Esophagus muscularis mucosa (tissue), 4 donors: Measurements from ENCODE around the gene PSMD9. TPM values are rescaled to one million over a fixed set of nuclear protein-coding genes. Genes with fewer than 3 reads are reported as not detected.

Source experiments
- DNase-seq: peaks from one replicate; pipeline ENCODE4 v3.0.0-alpha.2; 2017; ENCODE audit errors: extremely low spot score
- H3K27ac ChIP-seq, 4 donors: fragments of 200-600 bp; sonication (generic); replicated peaks in 1 of 4; 1 replicate in 3 of 4; 2 replicates in 1 of 4; pipeline ENCODE4 v1.5.1; 2016 to 2019; ENCODE audit warnings: mild to moderate bottlenecking in 1 of 4
- H3K27me3 ChIP-seq, 4 donors: fragments of 200-600 bp; sonication (generic); one replicate each; pipeline versions ENCODE4 v1.5.1 to v1.6.0; 2016 to 2019
- H3K36me3 ChIP-seq, 4 donors: fragments of 200-600 bp; sonication (generic); one replicate each; pipeline ENCODE4 v1.5.1; 2016 to 2019
- H3K4me1 ChIP-seq, 4 donors: fragments of 200-600 bp; sonication (generic); one replicate each; pipeline ENCODE4 v1.5.1; 2016 to 2019
- H3K4me3 ChIP-seq, 4 donors: fragments of 200-600 bp; sonication (generic); 1 replicate in 2 of 4; 2 replicates in 2 of 4; pipeline ENCODE4 v1.5.1; 2016 to 2019; ENCODE audit warnings: mild to moderate bottlenecking in 4 of 4, moderate library complexity in 1 of 4
- H3K9me3 ChIP-seq, 4 donors: fragments of 200-600 bp; sonication (generic); 1 replicate in 3 of 4; 2 replicates in 1 of 4; pipeline ENCODE4 v1.5.1; 2016 to 2019
- CTCF ChIP-seq, 3 experiments: fragments of 200-600 bp in 2 of 3; fragments of 450-650 bp in 1 of 3; sonication (generic) in 2 of 3; IDR thresholded peaks; one replicate each; pipeline ENCODE4 v1.5.1; 2017 to 2019; ENCODE audit warnings: antibody characterized with exemption in 3 of 3, mild to moderate bottlenecking in 2 of 3, moderate library complexity in 1 of 3
- EP300 ChIP-seq: sonication (generic); formaldehyde crosslinking; IDR thresholded peaks from one replicate; pipeline ENCODE4 v1.6.1; 2017; ENCODE audit warnings: antibody characterized with exemption
- POLR2A ChIP-seq: fragments of 450-650 bp; IDR thresholded peaks from one replicate; pipeline ENCODE4 v1.6.1; 2017; ENCODE audit warnings: antibody characterized with exemption, moderate library complexity, mild to moderate bottlenecking, low read depth
- POLR2AphosphoS5 ChIP-seq, 2 donors: sonication (generic); formaldehyde crosslinking; IDR thresholded peaks; one replicate each; pipeline ENCODE4 v1.6.1; 2017; ENCODE audit warnings: antibody characterized with exemption in 2 of 2
- WGBS: methylation state at CpG from one replicate; pipeline ENCODE4 v1.1.5; 2018; 5-methylcytosine and 5-hydroxymethylcytosine counted together
- intact Hi-C: fragments of 100-400 bp; cut with DNase I; formaldehyde crosslinking; loops from one replicate; pipeline ENCODE4 v1.15.1; 2023
- total RNA-seq, 4 donors: library from RNA; depleted of rRNA; stranded (reverse); fragments of >200 nt; gene quantifications; one replicate each; pipeline versions ENCODE4 v1.1.0 to v1.2.1, GENCODE V29; 2016

The PSMD9 gene
- total RNA-seq, 4 donors from 2014 or later: 22.4 to 63.7 (median 44.4) TPM

- intact Hi-C loops: no loop called here
- TF ChIP-seq POLR2A (no peak), EP300 (no peak), CTCF (IDR thresholded peaks at IDR 0.05) (no peak), POLR2AphosphoS5 (IDR thresholded peaks at IDR 0.05) (no peak)
- 100% methylated on average over 2 of the region's 2 CpGs for WGBS
These were observed 45.7 kb downstream of the PSMD9 start for GRCh38 chr12:121934309-121934664.

GRCh38 chr12:121937654-121938053, 49.1 kb downstream of the PSMD9 start:
- WGBS: 95% methylated on average over 7 of the region's 7 CpGs
- Histone ChIP-seq H3K9me3 (peaks cover 0 to 6% (median 0%) of the 10 kb centered on the region in 4 donors), H3K27me3 (no peaks in the 10 kb centered on the region), H3K4me3 (no peak overlapping the region), H3K27ac (no peak overlapping the region), H3K4me1 (no peaks in the 10 kb centered on the region), H3K36me3 (peaks cover 0 to 9% (median 6%) of the 10 kb centered on the region in 4 donors)
- TF ChIP-seq CTCF (IDR thresholded peaks at IDR 0.05): no peak
- TF ChIP-seq POLR2AphosphoS5 (IDR thresholded peaks at IDR 0.05): no peak
- no peak for TF ChIP-seq POLR2A
- no peak for TF ChIP-seq EP300
- intact Hi-C loops: no loop called here
- DNase-seq: no peak

More at GRCh38 chr12:121934309-121934664, 45.7 kb downstream of the PSMD9 start:
- Histone ChIP-seq H3K27ac (no peak overlapping the region), H3K4me3 (no peak overlapping the region), H3K4me1 (no peaks in the 10 kb centered on the region), H3K9me3 (peaks cover 0 to 6% (median 0%) of the 10 kb centered on the region in 4 donors), H3K27me3 (no peaks in the 10 kb centered on the region), H3K36me3 (peaks cover 0 to 9% (median 4%) of the 10 kb centered on the region in 4 donors)
- no peak for DNase-seq

- Histone ChIP-seq H3K4me3 (no peak overlapping the region), H3K4me1 (no peaks in the 10 kb centered on the region), H3K36me3 (peaks cover 0 to 7% (median 4%) of the 10 kb centered on the region in 4 donors), H3K27ac (no peak overlapping the region), H3K9me3 (peaks cover 0 to 6% (median 0%) of the 10 kb centered on the region in 4 donors), H3K27me3 (no peaks in the 10 kb centered on the region)
- intact Hi-C loops: no loop called here
- TF ChIP-seq POLR2AphosphoS5 (IDR thresholded peaks at IDR 0.05): no peak
- TF ChIP-seq EP300: no peak
- no peak for TF ChIP-seq CTCF (IDR thresholded peaks at IDR 0.05)
- no peak for TF ChIP-seq POLR2A
- no peak for DNase-seq
- WGBS: 66% methylated on average over 7 of the region's 7 CpGs
These were observed 50.6 kb downstream of the PSMD9 start for GRCh38 chr12:121939186-121939585.

- 81% methylated on average over 4 of the region's 4 CpGs for WGBS
- no peak overlapping the region for H3K27ac ChIP-seq
- TF ChIP-seq POLR2A (no peak), POLR2AphosphoS5 (IDR thresholded peaks at IDR 0.05) (no peak), EP300 (no peak), CTCF (IDR thresholded peaks at IDR 0.05) (no peak)
These were observed 51.6 kb downstream of the PSMD9 start for GRCh38 chr12:121939992-121940766.

More at GRCh38 chr12:121939992-121940766, 51.6 kb downstream of the PSMD9 start:
- Histone ChIP-seq H3K27me3 (no peaks in the 10 kb centered on the region), H3K36me3 (peaks cover 0 to 6% (median 3%) of the 10 kb centered on the region in 4 donors), H3K4me3 (no peak overlapping the region), H3K4me1 (no peaks in the 10 kb centered on the region), H3K9me3 (peaks cover 0 to 6% (median 0%) of the 10 kb centered on the region in 4 donors)
- DNase-seq: no peak
- intact Hi-C loops: no loop called here
